GM23338 (cell line): ENCODE measurements around the gene DAPK2. TPM values are rescaled to one million over a fixed set of nuclear protein-coding genes. Genes with fewer than 3 reads are reported as not detected.
"Not testable (repeated sequence)": the region's sequence is repeated elsewhere in the genome, so short reads cannot be mapped to it uniquely, and the experiment has no call there.

ENCODE experiments used
- ATAC-seq: fragments of 200-7000 bp; cut with Tn5 transposase; 3 replicates; pipeline ENCODE4 v1.9.1; 2020
- DNase-seq: peaks from one replicate; pipeline ENCODE4 v3.0.0-alpha.2; 2015; ENCODE audit warnings: low spot score
- H2AFZ ChIP-seq: fragments of 200-600 bp; sonication (generic); 2 replicates; pipeline ENCODE4 v1.8.0; 2016; ENCODE audit warnings: antibody characterized with exemption, mild to moderate bottlenecking, moderate library complexity
- H3F3A ChIP-seq: fragments of 200-600 bp; sonication (generic); replicated peaks from 2 replicates; pipeline ENCODE4 v1.8.0; 2017; ENCODE audit warnings: antibody characterized with exemption, mixed run types, low read depth
- H3K27ac ChIP-seq: fragments of 200-600 bp; sonication (generic); 2 replicates; pipeline ENCODE4 v1.6.1; 2016; ENCODE audit warnings: low read depth
- H3K27me3 ChIP-seq: fragments of 200-600 bp; sonication (generic); 2 replicates; pipeline ENCODE4 v1.8.0; 2016; ENCODE audit warnings: mild to moderate bottlenecking, mixed run types, moderate library complexity; ENCODE audit not compliant: insufficient read depth
- H3K36me3 ChIP-seq: fragments of 200-600 bp; sonication (generic); 2 replicates; pipeline ENCODE4 v1.8.0; 2016; ENCODE audit warnings: mild to moderate bottlenecking; ENCODE audit not compliant: insufficient read depth
- H3K4me1 ChIP-seq: fragments of 200-600 bp; sonication (generic); 2 replicates; pipeline ENCODE4 v1.8.0; 2016; ENCODE audit warnings: mild to moderate bottlenecking, moderate library complexity; ENCODE audit not compliant: insufficient read depth
- H3K4me2 ChIP-seq: fragments of 200-600 bp; sonication (generic); 2 replicates; pipeline ENCODE4 v1.7.1; 2017; ENCODE audit warnings: mixed run types
- H3K4me3 ChIP-seq: fragments of 200-600 bp; sonication (generic); 2 replicates; pipeline ENCODE4 v1.6.1; 2016; ENCODE audit warnings: mixed run types
- H3K79me2 ChIP-seq: fragments of 200-600 bp; sonication (generic); replicated peaks from 2 replicates; pipeline ENCODE4 v1.8.0; 2017; ENCODE audit warnings: mild to moderate bottlenecking; ENCODE audit not compliant: insufficient read depth
- H3K9me2 ChIP-seq: fragments of 200-600 bp; sonication (generic); 2 replicates; pipeline ENCODE4 v1.8.0; 2017; ENCODE audit not compliant: insufficient read depth
- H4K20me1 ChIP-seq: fragments of 200-600 bp; sonication (generic); replicated peaks from 2 replicates; pipeline ENCODE4 v1.8.0; 2017; ENCODE audit warnings: mild to moderate bottlenecking; ENCODE audit not compliant: insufficient read depth
- H3K27ac Mint-ChIP-seq: 2 replicates; pipeline ENCODE4 v1.8.0; 2020; ENCODE audit warnings: inconsistent platforms, mild to moderate bottlenecking, moderate library complexity, mixed read lengths
- H3K27me3 Mint-ChIP-seq: 3 replicates; pipeline ENCODE4 v1.8.0; 2022; ENCODE audit warnings: low read depth, mild to moderate bottlenecking, moderate library complexity, mixed read lengths, inconsistent platforms; ENCODE audit not compliant: insufficient read depth, poor library complexity
- H3K36me3 Mint-ChIP-seq: 3 replicates; pipeline ENCODE4 v1.8.0; 2021; ENCODE audit warnings: low read depth, mild to moderate bottlenecking, inconsistent platforms, moderate library complexity, mixed read lengths
- H3K4me1 Mint-ChIP-seq: 3 replicates; pipeline ENCODE4 v1.8.0; 2020; ENCODE audit warnings: mild to moderate bottlenecking, inconsistent platforms, mixed read lengths
- H3K4me3 Mint-ChIP-seq: 3 replicates; pipeline ENCODE4 v1.8.0; 2021; ENCODE audit warnings: moderate library complexity, mild to moderate bottlenecking, inconsistent platforms, mixed read lengths
- H3K9me3 Mint-ChIP-seq: 3 replicates; pipeline ENCODE4 v1.8.0; 2020; ENCODE audit warnings: moderate library complexity, mild to moderate bottlenecking, inconsistent platforms, mixed read lengths
- EZH2 ChIP-seq: fragments of 200-600 bp; sonication (generic); IDR thresholded peaks from one replicate; pipeline ENCODE4 v1.8.0; 2017; ENCODE audit warnings: antibody characterized with exemption, mild to moderate bottlenecking, low read depth; ENCODE audit not compliant: unreplicated experiment
- JUNB ChIP-seq: IDR thresholded peaks from one replicate; pipeline ENCODE4 v1.6.1; 2016; ENCODE audit warnings: antibody characterized with exemption; ENCODE audit not compliant: unreplicated experiment
- NANOG ChIP-seq: IDR thresholded peaks from 2 replicates; pipeline ENCODE4 v1.6.1; 2016; ENCODE audit warnings: antibody characterized with exemption, borderline replicate concordance
- POLR2AphosphoS5 ChIP-seq: IDR thresholded peaks from 2 replicates; pipeline ENCODE4 v1.6.1; 2016; ENCODE audit warnings: antibody characterized with exemption, low read depth
- STAT1 ChIP-seq: IDR thresholded peaks from one replicate; pipeline ENCODE4 v1.6.1; 2016; ENCODE audit warnings: antibody characterized with exemption; ENCODE audit not compliant: unreplicated experiment
- ZNF114 ChIP-seq: fragments of 250-450 bp; sonication (Bioruptor Pico); IDR thresholded peaks from 2 replicates; pipeline ENCODE4 v1.5.0; 2020; ENCODE audit warnings: mild to moderate bottlenecking, moderate library complexity
- ZNF331 ChIP-seq: fragments of 250-450 bp; sonication (Bioruptor Pico); IDR thresholded peaks from 2 replicates; pipeline ENCODE4 v1.5.0; 2020; ENCODE audit warnings: low read depth, mild to moderate bottlenecking, moderate library complexity
- polyA plus RNA-seq: library from polyadenylated mRNA; unstranded; fragments of >200 nt; fragmentation: Nextera tagmentation; extraction: Ambion mirVana; gene quantifications from 2 replicates; pipeline ENCODE4 v1.2.1, GENCODE V29; 2016
- total RNA-seq: library from RNA; depleted of rRNA; stranded (reverse); fragments of >200 nt; shearing (Covaris generic); gene quantifications from 2 replicates; pipeline ENCODE4 v1.2.3, GENCODE V29; 2014
- TF ChIP-seq, protein P1 (sequence below): fragments of 250-450 bp; sonication (Bioruptor Pico); IDR thresholded peaks from 2 replicates; pipeline ENCODE4 v1.5.0; 2020; ENCODE audit warnings: mild to moderate bottlenecking, moderate library complexity
- TF ChIP-seq, protein P2 (sequence below): IDR thresholded peaks from 2 replicates; pipeline ENCODE4 v1.6.1; 2016; ENCODE audit warnings: antibody characterized with exemption

Gene DAPK2
- total and polyA plus RNA-seq, 2 experiments from 2014 or later: 1.6 to 3.1 TPM

DNA sequence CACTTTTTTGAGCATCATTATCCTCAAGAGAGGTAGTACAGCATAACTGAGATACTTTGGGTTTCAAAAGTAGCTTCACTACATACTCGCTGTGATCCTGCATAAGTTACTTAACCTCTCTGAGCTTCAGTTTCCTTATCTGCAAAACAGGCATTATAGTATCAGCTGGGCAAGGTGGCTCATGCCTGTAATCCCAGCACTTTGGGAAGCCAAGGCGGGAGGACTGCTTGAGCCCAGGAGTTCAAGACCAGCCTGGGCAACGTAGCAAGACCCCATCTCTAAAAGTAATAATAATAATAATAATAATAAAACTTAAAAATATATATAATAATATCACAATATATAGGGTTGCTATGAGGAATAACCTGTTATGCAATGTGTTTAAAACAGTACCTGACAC, 36.5 kb upstream of the DAPK2 start (continued):
- TF ChIP-seq, protein P1, sequence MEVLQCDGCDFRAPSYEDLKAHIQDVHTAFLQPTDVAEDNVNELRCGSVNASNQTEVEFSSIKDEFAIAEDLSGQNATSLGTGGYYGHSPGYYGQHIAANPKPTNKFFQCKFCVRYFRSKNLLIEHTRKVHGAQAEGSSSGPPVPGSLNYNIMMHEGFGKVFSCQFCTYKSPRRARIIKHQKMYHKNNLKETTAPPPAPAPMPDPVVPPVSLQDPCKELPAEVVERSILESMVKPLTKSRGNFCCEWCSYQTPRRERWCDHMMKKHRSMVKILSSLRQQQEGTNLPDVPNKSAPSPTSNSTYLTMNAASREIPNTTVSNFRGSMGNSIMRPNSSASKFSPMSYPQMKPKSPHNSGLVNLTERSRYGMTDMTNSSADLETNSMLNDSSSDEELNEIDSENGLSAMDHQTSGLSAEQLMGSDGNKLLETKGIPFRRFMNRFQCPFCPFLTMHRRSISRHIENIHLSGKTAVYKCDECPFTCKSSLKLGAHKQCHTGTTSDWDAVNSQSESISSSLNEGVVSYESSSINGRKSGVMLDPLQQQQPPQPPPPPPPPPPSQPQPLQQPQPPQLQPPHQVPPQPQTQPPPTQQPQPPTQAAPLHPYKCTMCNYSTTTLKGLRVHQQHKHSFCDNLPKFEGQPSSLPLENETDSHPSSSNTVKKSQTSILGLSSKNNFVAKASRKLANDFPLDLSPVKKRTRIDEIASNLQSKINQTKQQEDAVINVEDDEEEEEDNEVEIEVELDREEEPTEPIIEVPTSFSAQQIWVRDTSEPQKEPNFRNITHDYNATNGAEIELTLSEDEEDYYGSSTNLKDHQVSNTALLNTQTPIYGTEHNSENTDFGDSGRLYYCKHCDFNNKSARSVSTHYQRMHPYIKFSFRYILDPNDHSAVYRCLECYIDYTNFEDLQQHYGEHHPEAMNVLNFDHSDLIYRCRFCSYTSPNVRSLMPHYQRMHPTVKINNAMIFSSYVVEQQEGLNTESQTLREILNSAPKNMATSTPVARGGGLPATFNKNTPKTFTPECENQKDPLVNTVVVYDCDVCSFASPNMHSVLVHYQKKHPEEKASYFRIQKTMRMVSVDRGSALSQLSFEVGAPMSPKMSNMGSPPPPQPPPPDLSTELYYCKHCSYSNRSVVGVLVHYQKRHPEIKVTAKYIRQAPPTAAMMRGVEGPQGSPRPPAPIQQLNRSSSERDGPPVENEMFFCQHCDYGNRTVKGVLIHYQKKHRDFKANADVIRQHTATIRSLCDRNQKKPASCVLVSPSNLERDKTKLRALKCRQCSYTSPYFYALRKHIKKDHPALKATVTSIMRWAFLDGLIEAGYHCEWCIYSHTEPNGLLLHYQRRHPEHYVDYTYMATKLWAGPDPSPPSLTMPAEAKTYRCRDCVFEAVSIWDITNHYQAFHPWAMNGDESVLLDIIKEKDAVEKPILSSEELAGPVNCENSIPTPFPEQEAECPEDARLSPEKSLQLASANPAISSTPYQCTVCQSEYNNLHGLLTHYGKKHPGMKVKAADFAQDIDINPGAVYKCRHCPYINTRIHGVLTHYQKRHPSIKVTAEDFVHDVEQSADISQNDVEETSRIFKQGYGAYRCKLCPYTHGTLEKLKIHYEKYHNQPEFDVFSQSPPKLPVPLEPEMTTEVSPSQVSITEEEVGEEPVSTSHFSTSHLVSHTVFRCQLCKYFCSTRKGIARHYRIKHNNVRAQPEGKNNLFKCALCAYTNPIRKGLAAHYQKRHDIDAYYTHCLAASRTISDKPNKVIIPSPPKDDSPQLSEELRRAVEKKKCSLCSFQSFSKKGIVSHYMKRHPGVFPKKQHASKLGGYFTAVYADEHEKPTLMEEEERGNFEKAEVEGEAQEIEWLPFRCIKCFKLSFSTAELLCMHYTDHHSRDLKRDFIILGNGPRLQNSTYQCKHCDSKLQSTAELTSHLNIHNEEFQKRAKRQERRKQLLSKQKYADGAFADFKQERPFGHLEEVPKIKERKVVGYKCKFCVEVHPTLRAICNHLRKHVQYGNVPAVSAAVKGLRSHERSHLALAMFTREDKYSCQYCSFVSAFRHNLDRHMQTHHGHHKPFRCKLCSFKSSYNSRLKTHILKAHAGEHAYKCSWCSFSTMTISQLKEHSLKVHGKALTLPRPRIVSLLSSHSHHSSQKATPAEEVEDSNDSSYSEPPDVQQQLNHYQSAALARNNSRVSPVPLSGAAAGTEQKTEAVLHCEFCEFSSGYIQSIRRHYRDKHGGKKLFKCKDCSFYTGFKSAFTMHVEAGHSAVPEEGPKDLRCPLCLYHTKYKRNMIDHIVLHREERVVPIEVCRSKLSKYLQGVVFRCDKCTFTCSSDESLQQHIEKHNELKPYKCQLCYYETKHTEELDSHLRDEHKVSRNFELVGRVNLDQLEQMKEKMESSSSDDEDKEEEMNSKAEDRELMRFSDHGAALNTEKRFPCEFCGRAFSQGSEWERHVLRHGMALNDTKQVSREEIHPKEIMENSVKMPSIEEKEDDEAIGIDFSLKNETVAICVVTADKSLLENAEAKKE (CRISPR knock-in tag): no peak
- TF ChIP-seq JUNB (no peak), ZNF331 (CRISPR knock-in tag) (no peak)

DNA sequence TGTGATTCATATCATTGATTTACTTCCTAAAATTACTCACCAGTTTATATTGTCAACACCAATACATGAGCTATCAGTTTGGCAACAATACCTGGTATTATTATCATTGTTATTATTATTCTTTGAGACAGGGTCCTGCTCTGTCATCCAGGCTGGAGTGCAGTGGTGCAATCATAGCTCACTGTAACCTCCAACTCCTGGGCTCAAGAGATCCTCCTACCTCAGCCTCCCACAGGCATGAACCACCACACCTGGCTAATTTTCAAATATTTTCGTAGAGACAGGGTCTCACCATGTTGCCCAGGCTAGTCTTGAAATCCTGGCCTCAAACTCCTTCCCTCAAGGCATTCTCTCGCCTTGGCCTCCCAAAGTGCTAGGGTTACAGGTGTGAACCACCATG, 27.2 kb upstream of the DAPK2 start:
- not testable (repeated sequence) for H3K27ac Mint-ChIP-seq, H3K4me1 ChIP-seq, H3K27ac ChIP-seq, H3F3A ChIP-seq, ATAC-seq, H3K4me3 ChIP-seq, H2AFZ ChIP-seq, H3K4me1 Mint-ChIP-seq, H3K9me2 ChIP-seq, H3K79me2 ChIP-seq, H3K4me2 ChIP-seq, H3K4me3 Mint-ChIP-seq, H3K36me3 ChIP-seq, H3K9me3 Mint-ChIP-seq, H3K27me3 Mint-ChIP-seq, H3K27me3 ChIP-seq, H4K20me1 ChIP-seq, DNase-seq
- peaks cover 19% of the 10 kb centered on the region for H3K36me3 Mint-ChIP-seq

DNA sequence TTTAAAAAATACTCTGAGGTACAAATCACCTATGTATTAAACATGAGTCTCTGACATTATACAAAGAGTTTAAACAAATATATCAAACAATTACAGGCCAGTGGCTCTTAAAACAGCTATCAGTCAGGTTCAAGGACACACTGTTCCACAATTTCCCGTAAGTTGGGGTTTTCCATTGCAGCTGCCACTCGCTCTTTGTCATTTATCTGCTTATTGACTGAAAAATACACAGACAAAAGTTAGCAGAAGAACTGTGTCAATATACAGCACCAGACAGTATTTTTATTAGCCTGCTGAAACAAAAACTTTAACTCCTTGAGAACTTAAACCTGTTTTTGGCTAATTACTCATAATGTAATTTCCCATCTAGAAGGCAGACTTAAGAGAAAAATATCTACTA, 26.5 kb upstream of the DAPK2 start:
- H3K9me2 ChIP-seq: no peaks in the 10 kb centered on the region
- no peak for ATAC-seq
- no peak overlapping the region for H3K27ac ChIP-seq
- no peaks in the 10 kb centered on the region for H3K79me2 ChIP-seq
- no peaks in the 10 kb centered on the region for H3K27me3 ChIP-seq
- no peaks in the 10 kb centered on the region; the same call in 2 of the 3 replicates for H3K9me3 Mint-ChIP-seq
- H3K4me1 ChIP-seq: no peaks in the 10 kb centered on the region
- H3K4me3 Mint-ChIP-seq: no peak overlapping the region
- H3K36me3 Mint-ChIP-seq: peaks cover 19% of the 10 kb centered on the region
- no peaks in the 10 kb centered on the region; the same call in 1 of the 2 replicates for H3F3A ChIP-seq
- H3K27me3 Mint-ChIP-seq: peaks cover 4% of the 10 kb centered on the region
- no peaks in the 10 kb centered on the region for H3K4me1 Mint-ChIP-seq
- peaks cover 8% of the 10 kb centered on the region; the same call in 1 of the 2 replicates for H3K36me3 ChIP-seq
- H2AFZ ChIP-seq: no peak overlapping the region
- H3K4me2 ChIP-seq: no peak overlapping the region
- no peak for DNase-seq
- no peak overlapping the region for H3K27ac Mint-ChIP-seq
- no peak overlapping the region for H3K4me3 ChIP-seq
- H4K20me1 ChIP-seq: no peaks in the 10 kb centered on the region
- no peak for TF ChIP-seq ZNF114 (CRISPR knock-in tag)
- no peak for TF ChIP-seq JUNB
- TF ChIP-seq, protein P2, sequence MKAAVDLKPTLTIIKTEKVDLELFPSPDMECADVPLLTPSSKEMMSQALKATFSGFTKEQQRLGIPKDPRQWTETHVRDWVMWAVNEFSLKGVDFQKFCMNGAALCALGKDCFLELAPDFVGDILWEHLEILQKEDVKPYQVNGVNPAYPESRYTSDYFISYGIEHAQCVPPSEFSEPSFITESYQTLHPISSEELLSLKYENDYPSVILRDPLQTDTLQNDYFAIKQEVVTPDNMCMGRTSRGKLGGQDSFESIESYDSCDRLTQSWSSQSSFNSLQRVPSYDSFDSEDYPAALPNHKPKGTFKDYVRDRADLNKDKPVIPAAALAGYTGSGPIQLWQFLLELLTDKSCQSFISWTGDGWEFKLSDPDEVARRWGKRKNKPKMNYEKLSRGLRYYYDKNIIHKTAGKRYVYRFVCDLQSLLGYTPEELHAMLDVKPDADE: no peak
- TF ChIP-seq STAT1: no peak
- TF ChIP-seq POLR2AphosphoS5: no peak
- no peak for TF ChIP-seq NANOG
- TF ChIP-seq EZH2: no peak
- TF ChIP-seq ZNF331 (CRISPR knock-in tag): no peak
